H9 (cell line): ENCODE results near the gene KIAA2012. TPM values are rescaled to one million over a fixed set of nuclear protein-coding genes. Genes with fewer than 3 reads are reported as not detected.

Experiments
- DNase-seq: peaks from one replicate; pipeline ENCODE4 v3.0.0-alpha.2; 2017
- H2AFZ ChIP-seq: one replicate; pipeline ENCODE4 v1.6.1; 2013; ENCODE audit warnings: mild to moderate bottlenecking, low read length, control low read depth, moderate library complexity
- H2AK5ac ChIP-seq: 2 replicates; pipeline ENCODE4 v1.6.1; 2013; ENCODE audit warnings: low read length, control low read depth, mixed read lengths; ENCODE audit not compliant: insufficient read length
- H2BK120ac ChIP-seq: one replicate; pipeline ENCODE4 v1.6.1; 2013; ENCODE audit warnings: low read depth, mild to moderate bottlenecking, low read length, control low read depth, inconsistent platforms; ENCODE audit not compliant: poor library complexity, severe bottlenecking
- H2BK12ac ChIP-seq: 2 replicates; pipeline ENCODE4 v1.6.1; 2013; ENCODE audit warnings: low read length, control low read depth, mixed read lengths, low read depth; ENCODE audit not compliant: insufficient read length
- H2BK15ac ChIP-seq: 2 replicates; pipeline ENCODE4 v1.6.1; 2013; ENCODE audit warnings: low read depth, low read length, control low read depth
- H2BK20ac ChIP-seq: one replicate; pipeline ENCODE4 v1.6.1; 2013; ENCODE audit warnings: low read depth, mild to moderate bottlenecking, low read length, control low read depth, inconsistent platforms; ENCODE audit not compliant: poor library complexity, severe bottlenecking
- H2BK5ac ChIP-seq: 2 replicates; pipeline ENCODE4 v1.6.1; 2013; ENCODE audit warnings: low read length, control low read depth, mixed read lengths; ENCODE audit not compliant: insufficient read length
- H3K14ac ChIP-seq: 2 replicates; pipeline ENCODE4 v1.6.1; 2013; ENCODE audit warnings: low read length, control low read depth; ENCODE audit not compliant: insufficient read depth
- H3K18ac ChIP-seq: 2 replicates; pipeline ENCODE4 v1.6.1; 2013; ENCODE audit warnings: low read depth, mild to moderate bottlenecking, mixed read lengths, low read length, control low read depth; ENCODE audit not compliant: insufficient read length
- H3K23ac ChIP-seq: 2 replicates; pipeline ENCODE4 v1.6.1; 2013; ENCODE audit warnings: low read length, control low read depth, mixed read lengths, low read depth; ENCODE audit not compliant: insufficient read length
- H3K23me2 ChIP-seq: 2 replicates; pipeline ENCODE4 v1.6.1; 2013; ENCODE audit warnings: low read depth, mild to moderate bottlenecking, mixed read lengths, low read length, control low read depth; ENCODE audit not compliant: insufficient read length, poor library complexity, severe bottlenecking
- H3K27ac ChIP-seq: 2 replicates; pipeline ENCODE4 v1.5.1; 2013; ENCODE audit warnings: low read length, control low read depth, mixed read lengths, low read depth; ENCODE audit not compliant: insufficient read length
- H3K27me3 ChIP-seq: 2 replicates; pipeline ENCODE4 v1.6.1; 2013; ENCODE audit warnings: low read length, control low read depth, inconsistent platforms; ENCODE audit not compliant: insufficient read depth
- H3K4ac ChIP-seq: 2 replicates; pipeline ENCODE4 v1.6.1; 2013; ENCODE audit warnings: low read depth, mild to moderate bottlenecking, control low read depth, inconsistent platforms, low read length, moderate library complexity
- H3K4me1 ChIP-seq: 2 replicates; pipeline ENCODE4 v1.6.1; 2013; ENCODE audit warnings: low read length, control low read depth, inconsistent platforms; ENCODE audit not compliant: insufficient read depth
- H3K4me2 ChIP-seq: 2 replicates; pipeline ENCODE4 v1.6.1; 2013; ENCODE audit warnings: low read length, control low read depth, mixed read lengths; ENCODE audit not compliant: insufficient read length, insufficient read depth
- H3K56ac ChIP-seq: 2 replicates; pipeline ENCODE4 v1.6.1; 2013; ENCODE audit warnings: low read depth, mild to moderate bottlenecking, mixed read lengths, low read length, control low read depth; ENCODE audit not compliant: insufficient read length
- H3K79me1 ChIP-seq: 2 replicates; pipeline ENCODE4 v1.6.1; 2013; ENCODE audit warnings: low read depth, mild to moderate bottlenecking, moderate library complexity, low read length, control low read depth, inconsistent platforms; ENCODE audit not compliant: insufficient read depth, poor library complexity, severe bottlenecking
- H3K79me2 ChIP-seq: 2 replicates; pipeline ENCODE4 v1.6.1; 2013; ENCODE audit warnings: low read length, control low read depth, inconsistent platforms; ENCODE audit not compliant: insufficient read depth
- H3K9ac ChIP-seq: 2 replicates; pipeline ENCODE4 v1.6.1; 2013; ENCODE audit warnings: low read length, control low read depth, mixed read lengths; ENCODE audit not compliant: insufficient read length; ENCODE audit errors: extremely low read depth
- H3K9me3 ChIP-seq: one replicate; pipeline ENCODE4 v1.6.1; 2013; ENCODE audit warnings: low read depth, low read length, inconsistent platforms; ENCODE audit not compliant: control insufficient read depth
- H3T11ph ChIP-seq: one replicate; pipeline ENCODE4 v1.6.1; 2013; ENCODE audit warnings: mild to moderate bottlenecking, low read length, control low read depth, inconsistent platforms
- H4K20me1 ChIP-seq: one replicate; pipeline ENCODE4 v1.6.1; 2013; ENCODE audit not compliant: control insufficient read depth, insufficient read length, insufficient read depth
- H4K5ac ChIP-seq: 2 replicates; pipeline ENCODE4 v1.6.1; 2013; ENCODE audit warnings: low read depth, mild to moderate bottlenecking, mixed read lengths, low read length, control low read depth; ENCODE audit not compliant: insufficient read length
- H4K8ac ChIP-seq: replicated peaks from 2 replicates; pipeline ENCODE4 v1.6.1; 2013; ENCODE audit warnings: low read length, control low read depth, mixed read lengths, low read depth; ENCODE audit not compliant: insufficient read length
- H4K91ac ChIP-seq: 2 replicates; pipeline ENCODE4 v1.6.1; 2013; ENCODE audit warnings: low read depth, mild to moderate bottlenecking, moderate library complexity, mixed read lengths, low read length, control low read depth; ENCODE audit not compliant: insufficient read length
- H3K27ac Mint-ChIP-seq, 3 experiments: 2 replicates in 2 of 3; 3 replicates in 1 of 3; pipeline ENCODE4 v1.8.0; 2020 to 2021; ENCODE audit warnings: mixed read lengths in 3 of 3, mild to moderate bottlenecking in 1 of 3, moderate library complexity in 1 of 3
- H3K27me3 Mint-ChIP-seq: 2 replicates; pipeline ENCODE4 v1.8.0; 2021; ENCODE audit warnings: low read depth, mild to moderate bottlenecking, moderate library complexity, mixed read lengths
- H3K36me3 Mint-ChIP-seq, 3 experiments: 2 replicates in 2 of 3; 3 replicates in 1 of 3; pipeline ENCODE4 v1.8.0; 2020 to 2021; ENCODE audit warnings: low read depth in 3 of 3, mixed read lengths in 3 of 3; ENCODE audit not compliant: insufficient read depth in 1 of 3
- H3K4me1 Mint-ChIP-seq, 2 experiments: 2 replicates each; pipeline ENCODE4 v1.8.0; 2020; ENCODE audit warnings: mixed read lengths in 2 of 2
- H3K4me3 Mint-ChIP-seq, 2 experiments: 2 replicates in 1 of 2; 3 replicates in 1 of 2; pipeline ENCODE4 v1.8.0; 2020 to 2021; ENCODE audit warnings: mild to moderate bottlenecking in 2 of 2, mixed read lengths in 2 of 2, moderate library complexity in 1 of 2
- H3K9me3 Mint-ChIP-seq, 2 experiments: 2 replicates in 1 of 2; 3 replicates in 1 of 2; pipeline ENCODE4 v1.8.0; 2020; ENCODE audit warnings: mild to moderate bottlenecking in 2 of 2, mixed read lengths in 2 of 2, moderate library complexity in 1 of 2
- WGBS: extraction: QIAGEN DNeasy Blood & Tissue Kit; methylation state at CpG from one replicate; pipeline ENCODE4 v1.1.7; 2013; ENCODE audit warnings: missing lambda C conversion rate, low lambda C conversion rate, mixed read lengths; ENCODE audit not compliant: insufficient read length; ENCODE audit errors: extremely low coverage; 5-methylcytosine and 5-hydroxymethylcytosine counted together
- total RNA-seq: library from RNA; stranded (reverse); gene quantifications from 2 replicates; pipeline ENCODE4 v1.2.1, GENCODE V29; 2021
- TF ChIP-seq, protein P1 (sequence below): fragments of 200-600 bp; sonication (generic); conservative IDR thresholded peaks from 3 replicates; pipeline ENCODE4 v1.8.0; 2021; ENCODE audit warnings: antibody characterized with exemption, mild to moderate bottlenecking

The KIAA2012 gene
- total RNA-seq, 1 experiment from 2014 or later = not detected

DNA sequence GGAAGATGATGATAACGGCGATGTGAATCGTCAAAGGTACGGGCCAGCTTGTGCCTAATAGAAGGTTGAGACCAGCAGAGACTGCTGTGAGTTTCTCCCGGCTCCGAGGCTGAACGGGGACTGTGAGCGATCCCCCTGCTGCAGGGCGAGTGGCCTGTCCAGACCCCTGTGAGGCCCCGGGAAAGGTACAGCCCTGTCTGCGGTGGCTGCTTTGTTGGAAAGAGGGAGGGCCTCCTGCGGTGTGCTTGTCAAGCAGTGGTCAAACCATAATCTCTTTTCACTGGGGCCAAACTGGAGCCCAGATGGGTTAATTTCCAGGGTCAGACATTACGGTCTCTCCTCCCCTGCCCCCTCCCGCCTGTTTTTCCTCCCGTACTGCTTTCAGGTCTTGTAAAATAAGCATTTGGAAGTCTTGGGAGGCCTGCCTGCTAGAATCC, 36.4 kb upstream of the KIAA2012 start:
- Histone ChIP-seq H4K20me1 (no peaks in the 10 kb centered on the region), H3K23ac (no peak overlapping the region), H2BK20ac (no peak overlapping the region), H4K8ac (no peak overlapping the region), H2BK5ac (no peak overlapping the region), H3K14ac (no peak overlapping the region), H2BK15ac (no peak overlapping the region), H2AK5ac (no peak overlapping the region), H3K23me2 (peaks cover 16% of the 10 kb centered on the region), H3K4me2 (peak overlapping the region; percentile 83), H2AFZ (no peak overlapping the region), H4K91ac (no peak overlapping the region), H3T11ph (no peak overlapping the region), H2BK120ac (no peak overlapping the region), H3K9ac (peak overlapping the region; percentile 93), H2BK12ac (no peak overlapping the region), H4K5ac (no peak overlapping the region), H3K79me1 (no peaks in the 10 kb centered on the region), H3K56ac (no peak overlapping the region), H3K18ac (no peak overlapping the region), H3K9me3 (no peaks in the 10 kb centered on the region), H3K4ac (no peak overlapping the region), H3K79me2 (peaks cover 39% of the 10 kb centered on the region; the same call in 1 of the 2 replicates), H3K27me3 (no peaks in the 10 kb centered on the region), H3K4me1 (peaks cover 3% of the 10 kb centered on the region), H3K27ac (no peak overlapping the region)
- Mint-ChIP-seq H3K36me3 (peaks cover 12 to 21% (median 18%) of the 10 kb centered on the region in 3 experiments), H3K4me3 (no peak overlapping the region), H3K9me3 (peaks cover 0 to 4% of the 10 kb centered on the region in 2 experiments; a peak in 2 of 5 replicates), H3K27me3 (no peaks in the 10 kb centered on the region; the same call in 1 of the 2 replicates), H3K4me1 (peaks cover 32 to 39% of the 10 kb centered on the region in 2 experiments), H3K27ac (no peak overlapping the region)
- TF ChIP-seq, protein P1, sequence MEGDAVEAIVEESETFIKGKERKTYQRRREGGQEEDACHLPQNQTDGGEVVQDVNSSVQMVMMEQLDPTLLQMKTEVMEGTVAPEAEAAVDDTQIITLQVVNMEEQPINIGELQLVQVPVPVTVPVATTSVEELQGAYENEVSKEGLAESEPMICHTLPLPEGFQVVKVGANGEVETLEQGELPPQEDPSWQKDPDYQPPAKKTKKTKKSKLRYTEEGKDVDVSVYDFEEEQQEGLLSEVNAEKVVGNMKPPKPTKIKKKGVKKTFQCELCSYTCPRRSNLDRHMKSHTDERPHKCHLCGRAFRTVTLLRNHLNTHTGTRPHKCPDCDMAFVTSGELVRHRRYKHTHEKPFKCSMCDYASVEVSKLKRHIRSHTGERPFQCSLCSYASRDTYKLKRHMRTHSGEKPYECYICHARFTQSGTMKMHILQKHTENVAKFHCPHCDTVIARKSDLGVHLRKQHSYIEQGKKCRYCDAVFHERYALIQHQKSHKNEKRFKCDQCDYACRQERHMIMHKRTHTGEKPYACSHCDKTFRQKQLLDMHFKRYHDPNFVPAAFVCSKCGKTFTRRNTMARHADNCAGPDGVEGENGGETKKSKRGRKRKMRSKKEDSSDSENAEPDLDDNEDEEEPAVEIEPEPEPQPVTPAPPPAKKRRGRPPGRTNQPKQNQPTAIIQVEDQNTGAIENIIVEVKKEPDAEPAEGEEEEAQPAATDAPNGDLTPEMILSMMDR = no peak
- no CpG with 5 or more reads among the region's 15 CpGs for WGBS
- DNase-seq = no peak
